GM12892 (cell line): ENCODE results near the gene PSMA2.

ENCODE experiments used
- POLR2A ChIP-seq: IDR thresholded peaks from 2 replicates; pipeline ENCODE4 v1.6.1; 2011; ENCODE audit warnings: low read depth, low read length, control low read depth
- POLR2AphosphoS5 ChIP-seq: IDR thresholded peaks from 2 replicates; pipeline ENCODE4 v1.6.1; 2011; ENCODE audit warnings: low read depth, low read length, control low read depth

- TF ChIP-seq POLR2AphosphoS5 (no peak; the same call in 1 of the 2 replicates), POLR2A (no peak)
These were observed 62.6 kb downstream of the PSMA2 start for GRCh38 chr7:42869131-42870020.
